GM12892 (cell line): ENCODE measurements around the gene CCR4.

ENCODE experiments used
- POLR2A ChIP-seq: IDR thresholded peaks from 2 replicates; pipeline ENCODE4 v1.6.1; 2011; ENCODE audit warnings: low read depth, low read length, control low read depth
- POLR2AphosphoS5 ChIP-seq: IDR thresholded peaks from 2 replicates; pipeline ENCODE4 v1.6.1; 2011; ENCODE audit warnings: low read depth, low read length, control low read depth
- TAF1 ChIP-seq: IDR thresholded peaks from 2 replicates; pipeline ENCODE4 v1.6.1; 2011; ENCODE audit warnings: low read depth, mild to moderate bottlenecking, control low read depth, low read length, borderline replicate concordance

GRCh38 chr3:32958509-32958908 is 7.1 kb downstream of the CCR4 start:
- TF ChIP-seq POLR2AphosphoS5 (no peak), POLR2A (no peak), TAF1 (no peak)
